NCI-H526 treated with DMSO at 0.1 percent for 48 hours (cell line): ENCODE results near the gene TSHZ1.

Experiments
- DNase-seq: peaks from one replicate; lab custom pipeline; 2025; lab: John Stamatoyannopoulos, UW

TSHZ1 gene

GRCh38 chr18:75210274-75211001, at the start of gene TSHZ1:
TSS of gene TSHZ1 (plus strand) at chr18:75210797. CDS start at chr18:75211877, 1,080 bp downstream.
- peak; percentile 89 for DNase-seq

GRCh38 chr18:75161256-75162028, 49.2 kb upstream of the TSHZ1 start:
- DNase-seq, result peak; percentile 40

- DNase-seq, result no peak
Observed at GRCh38 chr18:75162467-75162866, 48.1 kb upstream of the TSHZ1 start.

- no peak for DNase-seq
Observed at GRCh38 chr18:75162978-75163377, 47.6 kb upstream of the TSHZ1 start.

GRCh38 chr18:75163736-75164135, 46.9 kb upstream of the TSHZ1 start:
- DNase-seq, result no peak

GRCh38 chr18:75164479-75164878, 46.1 kb upstream of the TSHZ1 start:
- DNase-seq, result no peak

GRCh38 chr18:75165926-75166325, 44.7 kb upstream of the TSHZ1 start:
- DNase-seq, result no peak

GRCh38 chr18:75167137-75167536, 43.5 kb upstream of the TSHZ1 start:
- DNase-seq, result no peak

- DNase-seq, result no peak
Observed at GRCh38 chr18:75167759-75168618, 42.6 kb upstream of the TSHZ1 start.

GRCh38 chr18:75168619-75169018, 42.0 kb upstream of the TSHZ1 start:
- DNase-seq, result no peak

- DNase-seq, result no peak
Observed at GRCh38 chr18:75169411-75169810, 41.2 kb upstream of the TSHZ1 start.

GRCh38 chr18:75170022-75170789, 40.4 kb upstream of the TSHZ1 start:
- no peak for DNase-seq

- no peak for DNase-seq
Observed at GRCh38 chr18:75170916-75171315, 39.7 kb upstream of the TSHZ1 start.

GRCh38 chr18:75172299-75173124, 38.1 kb upstream of the TSHZ1 start:
- no peak for DNase-seq

- DNase-seq, result no peak
Observed at GRCh38 chr18:75173125-75173432, 37.5 kb upstream of the TSHZ1 start.

GRCh38 chr18:75173738-75174137, 36.9 kb upstream of the TSHZ1 start:
- DNase-seq, result no peak

- no peak for DNase-seq
Observed at GRCh38 chr18:75176849-75177248, 33.7 kb upstream of the TSHZ1 start.

- DNase-seq, result no peak
Observed at GRCh38 chr18:75178376-75178775, 32.2 kb upstream of the TSHZ1 start.

GRCh38 chr18:75179819-75180600, 30.6 kb upstream of the TSHZ1 start:
- DNase-seq, result no peak

- DNase-seq, result no peak
Observed at GRCh38 chr18:75183524-75183923, 27.1 kb upstream of the TSHZ1 start.
